OCI-LY7 (cell line): Measurements from ENCODE around the gene SIPA1L3.

ENCODE experiments used
- EZH2phosphoT487 ChIP-seq: fragments of 200-600 bp; sonication (generic); IDR thresholded peaks from 2 replicates; pipeline ENCODE4 v1.6.1; 2018; ENCODE audit warnings: low read depth, borderline replicate concordance, mild to moderate bottlenecking, mixed run types, antibody characterized with exemption, low read length, moderate library complexity, mixed read lengths
- TF ChIP-seq, protein P1 (sequence below): fragments of 200-600 bp; sonication (generic); conservative IDR thresholded peaks from 2 replicates; pipeline ENCODE4 v1.5.1; 2014; ENCODE audit warnings: mild to moderate bottlenecking, antibody characterized with exemption, low read length, moderate library complexity, mixed read lengths

DNA sequence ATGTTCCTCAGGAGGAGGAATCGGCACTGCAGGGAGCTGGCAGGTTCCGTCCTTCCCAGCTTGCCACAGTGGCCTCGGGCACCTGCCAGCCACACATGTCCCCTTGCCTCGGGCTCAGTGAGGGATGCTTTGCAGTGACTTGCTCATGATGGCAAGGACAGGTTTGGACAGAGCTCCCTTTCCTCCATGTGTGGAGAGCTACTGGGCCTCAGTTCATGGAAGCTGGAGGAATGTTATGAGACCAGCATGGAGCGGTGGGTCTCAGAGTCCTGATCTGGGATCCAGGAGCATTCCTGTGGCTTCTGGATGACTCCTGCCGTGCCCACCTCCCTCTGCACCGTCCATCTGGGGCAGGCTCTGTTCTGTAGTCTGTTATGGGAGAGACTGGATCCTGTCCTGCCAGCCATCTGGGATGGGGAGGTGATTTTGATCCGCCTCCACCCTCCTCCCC, 59.2 kb downstream of the SIPA1L3 start:
- TF ChIP-seq, protein P1, sequence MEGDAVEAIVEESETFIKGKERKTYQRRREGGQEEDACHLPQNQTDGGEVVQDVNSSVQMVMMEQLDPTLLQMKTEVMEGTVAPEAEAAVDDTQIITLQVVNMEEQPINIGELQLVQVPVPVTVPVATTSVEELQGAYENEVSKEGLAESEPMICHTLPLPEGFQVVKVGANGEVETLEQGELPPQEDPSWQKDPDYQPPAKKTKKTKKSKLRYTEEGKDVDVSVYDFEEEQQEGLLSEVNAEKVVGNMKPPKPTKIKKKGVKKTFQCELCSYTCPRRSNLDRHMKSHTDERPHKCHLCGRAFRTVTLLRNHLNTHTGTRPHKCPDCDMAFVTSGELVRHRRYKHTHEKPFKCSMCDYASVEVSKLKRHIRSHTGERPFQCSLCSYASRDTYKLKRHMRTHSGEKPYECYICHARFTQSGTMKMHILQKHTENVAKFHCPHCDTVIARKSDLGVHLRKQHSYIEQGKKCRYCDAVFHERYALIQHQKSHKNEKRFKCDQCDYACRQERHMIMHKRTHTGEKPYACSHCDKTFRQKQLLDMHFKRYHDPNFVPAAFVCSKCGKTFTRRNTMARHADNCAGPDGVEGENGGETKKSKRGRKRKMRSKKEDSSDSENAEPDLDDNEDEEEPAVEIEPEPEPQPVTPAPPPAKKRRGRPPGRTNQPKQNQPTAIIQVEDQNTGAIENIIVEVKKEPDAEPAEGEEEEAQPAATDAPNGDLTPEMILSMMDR: no peak
- TF ChIP-seq EZH2phosphoT487: no peak
